ENCODE measurements around the gene ZNF888.

Gene ZNF888

DNA sequence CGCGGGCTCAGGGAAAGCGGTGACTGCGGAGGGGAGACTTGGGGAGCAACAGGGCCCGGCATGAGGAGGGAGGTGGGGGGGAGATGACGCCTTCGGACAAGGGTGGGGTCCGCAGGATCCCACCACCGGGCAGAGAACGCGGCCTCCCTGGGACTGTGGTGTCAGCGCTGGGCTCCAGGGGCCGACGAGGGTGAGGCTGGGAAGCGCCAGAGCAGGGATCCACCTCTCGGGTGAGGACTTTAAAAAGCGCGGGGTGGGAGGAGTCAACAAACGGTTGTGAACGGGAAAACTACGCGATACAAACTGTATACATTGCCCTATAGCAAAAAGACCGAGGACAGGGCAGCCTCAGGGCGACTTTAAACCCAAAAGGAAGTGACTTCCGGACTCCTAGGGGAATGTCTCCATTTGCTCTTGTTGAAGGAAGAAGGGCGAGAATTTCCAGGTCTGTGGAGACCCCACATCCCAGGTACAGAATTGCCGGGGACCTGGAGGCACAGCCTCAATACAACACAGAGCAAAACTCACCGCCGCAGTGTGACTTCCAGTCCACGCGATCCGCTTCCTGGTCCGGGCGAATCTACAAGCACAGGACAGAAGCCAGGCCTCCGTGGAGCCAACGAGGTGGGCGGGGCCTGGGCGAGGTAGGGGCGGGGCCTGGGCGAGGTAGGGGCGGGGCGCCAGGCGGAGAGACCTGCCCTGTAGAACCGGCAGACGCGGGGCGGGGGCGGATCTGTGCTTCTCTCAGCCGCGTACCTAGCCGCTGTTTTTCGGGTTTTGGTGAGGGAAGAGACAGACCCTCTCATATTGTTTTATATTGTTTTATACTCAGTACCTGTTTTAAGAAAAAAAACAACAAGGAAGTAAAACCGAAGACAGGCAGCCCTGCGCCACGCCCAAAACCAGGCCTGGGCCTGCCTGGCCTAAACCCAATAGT is at the start of gene ZNF888:
Gene ZNF888, minus strand, starts transcription at position 588 of the 937 bp plus-strand sequence. CDS start 5,555 bp downstream, outside the sequence.
- no peaks in the 10 kb centered on the region for H3K36me3 ChIP-seq (ENCODE audit: control insufficient read depth, insufficient read depth, low read length)
- H3K27me3 ChIP-seq (ENCODE audit: control insufficient read depth, insufficient read depth, low read length), result no peaks in the 10 kb centered on the region
- H3K4me3 ChIP-seq (ENCODE audit: low read length), result peak within 1 kb of the TSS; percentile 97
- H3K27ac ChIP-seq (ENCODE audit: low read length), result no peak within 1 kb of the TSS
- H3K4me1 ChIP-seq (ENCODE audit: control insufficient read depth, insufficient read depth, low read length), result no peaks in the 10 kb centered on the region
- H3K9me3 ChIP-seq (ENCODE audit: control insufficient read depth, insufficient read depth, low read length), result no peaks in the 10 kb centered on the region
- WGBS (ENCODE audit: insufficient coverage, insufficient read length), result no CpG with 5 or more reads among the region's 55 CpGs
- DNase-seq (ENCODE audit: low read depth, low spot score), result no peak

DNA sequence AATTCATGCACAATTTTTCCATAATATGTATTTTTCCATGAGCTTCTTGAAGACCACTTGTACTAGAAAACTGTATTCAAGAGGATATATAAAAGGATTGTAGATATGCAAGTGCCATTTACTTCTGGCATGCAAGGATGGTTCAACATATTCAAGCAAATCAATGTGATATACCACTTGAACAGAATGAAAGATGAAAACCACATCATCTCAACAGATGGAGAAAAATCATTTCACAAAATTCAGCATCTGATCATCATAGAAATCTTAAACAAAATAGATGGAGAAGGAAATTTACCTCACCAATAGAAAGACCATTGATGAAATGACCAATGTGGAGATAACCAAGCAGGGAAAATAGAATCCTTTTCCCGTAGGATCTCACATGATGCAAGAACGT is 44.5 kb upstream of the ZNF888 start:
- no peak overlapping the region for H3K4me3 ChIP-seq (ENCODE audit: low read length)
- DNase-seq (ENCODE audit: low read depth, low spot score), result no peak
- no peaks in the 10 kb centered on the region for H3K36me3 ChIP-seq (ENCODE audit: control insufficient read depth, insufficient read depth, low read length)
- no peaks in the 10 kb centered on the region for H3K9me3 ChIP-seq (ENCODE audit: control insufficient read depth, insufficient read depth, low read length)
- WGBS (ENCODE audit: insufficient coverage, insufficient read length), result no CpG with 5 or more reads among the region's 2 CpGs
- H3K27ac ChIP-seq (ENCODE audit: low read length), result no peak overlapping the region
- no peaks in the 10 kb centered on the region for H3K27me3 ChIP-seq (ENCODE audit: control insufficient read depth, insufficient read depth, low read length)
- no peaks in the 10 kb centered on the region for H3K4me1 ChIP-seq (ENCODE audit: control insufficient read depth, insufficient read depth, low read length)

DNA sequence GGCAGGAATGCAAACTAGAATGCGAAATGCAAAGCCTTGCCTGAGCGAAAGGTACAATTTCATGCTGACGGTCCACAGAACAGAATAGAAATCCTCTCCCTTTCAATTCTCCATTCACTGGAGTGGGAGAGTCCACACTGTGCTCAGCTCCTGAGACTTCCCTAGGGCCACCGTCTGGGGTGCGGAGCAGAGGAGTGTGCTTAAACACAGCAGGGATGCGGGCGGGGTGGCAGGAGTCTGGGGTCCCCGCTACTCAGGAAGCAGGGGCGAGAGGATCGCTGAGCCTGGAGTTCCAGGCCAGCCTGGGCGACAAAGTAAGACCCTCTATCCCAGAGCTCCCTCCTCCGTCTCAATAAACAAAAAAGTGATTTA is 40.0 kb upstream of the ZNF888 start:
- Histone ChIP-seq H3K4me1 (ENCODE audit: control insufficient read depth, insufficient read depth, low read length) (peaks cover 2% of the 10 kb centered on the region; the same call in 1 of the 2 replicates), H3K27me3 (ENCODE audit: control insufficient read depth, insufficient read depth, low read length) (no peaks in the 10 kb centered on the region), H3K4me3 (ENCODE audit: low read length) (peak overlapping the region; percentile 46; the same call in 1 of the 2 replicates), H3K9me3 (ENCODE audit: control insufficient read depth, insufficient read depth, low read length) (no peaks in the 10 kb centered on the region), H3K27ac (ENCODE audit: low read length) (no peak overlapping the region), H3K36me3 (ENCODE audit: control insufficient read depth, insufficient read depth, low read length) (no peaks in the 10 kb centered on the region)
- no CpG with 5 or more reads among the region's 12 CpGs for WGBS (ENCODE audit: insufficient coverage, insufficient read length)
- no peak for DNase-seq (ENCODE audit: low read depth, low spot score)

DNA sequence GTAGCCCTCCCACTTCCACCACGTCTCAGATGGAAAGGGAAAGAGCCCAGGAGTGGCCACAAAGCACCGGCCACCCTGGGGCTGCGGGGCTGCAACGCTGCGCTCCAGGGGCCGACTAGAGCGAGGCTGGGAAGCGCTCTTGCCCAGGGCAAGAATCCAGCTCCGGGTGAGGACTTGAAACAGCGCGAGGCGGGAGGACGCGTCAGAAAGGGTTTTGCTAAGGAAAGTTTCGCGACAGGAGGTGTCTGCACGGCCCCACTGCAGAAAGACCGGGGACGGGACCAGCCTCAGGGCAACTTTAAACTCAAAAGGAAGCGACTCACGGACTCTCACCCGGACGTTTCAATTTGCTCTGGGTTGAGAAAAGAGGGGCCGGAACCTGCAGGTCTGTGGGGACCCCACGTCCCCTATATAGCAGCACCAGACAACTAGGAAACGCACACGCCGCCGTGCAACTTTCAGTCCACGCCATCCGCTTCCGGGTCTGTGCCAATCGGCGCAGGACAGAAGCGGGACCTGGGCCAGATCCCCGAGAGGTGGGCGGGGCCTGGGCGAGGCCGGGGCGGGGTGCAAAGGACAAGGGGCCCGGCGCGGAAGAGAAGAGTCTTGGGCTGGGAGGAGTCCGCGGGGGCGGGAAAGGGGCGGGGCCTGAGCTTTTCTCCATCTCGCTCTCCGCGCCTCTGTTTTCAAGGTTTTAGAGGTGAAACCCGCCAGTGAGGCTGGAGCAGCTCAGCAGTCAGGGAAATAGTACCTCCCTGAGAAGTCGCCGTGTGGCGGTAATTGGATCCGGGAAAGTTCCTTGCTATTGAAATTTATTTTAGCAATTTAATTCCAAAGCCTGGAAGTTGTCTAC is 39.4 kb upstream of the ZNF888 start, which contains the start of gene ZNF816:
Gene ZNF816, minus strand, starts transcription at position 488 of the 853 bp plus-strand sequence. CDS start 6,792 bp downstream, outside the sequence.
- Histone ChIP-seq H3K36me3 (ENCODE audit: control insufficient read depth, insufficient read depth, low read length) (no peaks in the 10 kb centered on the region), H3K4me3 (ENCODE audit: low read length) (peak within 1 kb of the TSS; percentile 96), H3K27me3 (ENCODE audit: control insufficient read depth, insufficient read depth, low read length) (no peaks in the 10 kb centered on the region), H3K9me3 (ENCODE audit: control insufficient read depth, insufficient read depth, low read length) (no peaks in the 10 kb centered on the region), H3K27ac (ENCODE audit: low read length) (no peak within 1 kb of the TSS), H3K4me1 (ENCODE audit: control insufficient read depth, insufficient read depth, low read length) (peaks cover 2% of the 10 kb centered on the region; the same call in 1 of the 2 replicates)
- WGBS (ENCODE audit: insufficient coverage, insufficient read length), result no CpG with 5 or more reads among the region's 55 CpGs
- peak; percentile 82 for DNase-seq (ENCODE audit: low read depth, low spot score)

DNA sequence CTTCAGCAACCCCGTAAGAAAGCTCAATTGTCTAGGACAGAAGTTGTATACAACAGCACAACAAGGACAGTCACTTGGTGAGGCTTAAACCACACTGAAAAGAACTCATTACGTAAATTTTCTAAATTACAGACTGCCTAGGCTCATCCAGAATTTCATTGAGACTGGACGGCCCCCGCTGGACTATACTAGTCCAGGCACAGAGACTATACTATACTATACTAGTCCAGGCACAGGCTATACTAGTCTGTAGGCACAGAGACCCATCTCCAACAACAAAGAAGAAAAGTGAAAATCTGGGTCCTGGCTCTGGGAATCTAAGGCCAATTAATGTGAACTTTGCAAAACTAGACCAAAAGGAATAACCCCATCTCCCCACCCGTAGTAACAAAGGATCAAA is 38.8 kb upstream of the ZNF888 start:
- H3K36me3 ChIP-seq (ENCODE audit: control insufficient read depth, insufficient read depth, low read length), result no peaks in the 10 kb centered on the region
- DNase-seq (ENCODE audit: low read depth, low spot score), result no peak
- peaks cover 2% of the 10 kb centered on the region; the same call in 1 of the 2 replicates for H3K4me1 ChIP-seq (ENCODE audit: control insufficient read depth, insufficient read depth, low read length)
- no peaks in the 10 kb centered on the region for H3K27me3 ChIP-seq (ENCODE audit: control insufficient read depth, insufficient read depth, low read length)
- H3K4me3 ChIP-seq (ENCODE audit: low read length), result peak overlapping the region; percentile 96
- no peaks in the 10 kb centered on the region for H3K9me3 ChIP-seq (ENCODE audit: control insufficient read depth, insufficient read depth, low read length)
- H3K27ac ChIP-seq (ENCODE audit: low read length), result no peak overlapping the region
- no CpG with 5 or more reads among the region's 5 CpGs for WGBS (ENCODE audit: insufficient coverage, insufficient read length)

DNA sequence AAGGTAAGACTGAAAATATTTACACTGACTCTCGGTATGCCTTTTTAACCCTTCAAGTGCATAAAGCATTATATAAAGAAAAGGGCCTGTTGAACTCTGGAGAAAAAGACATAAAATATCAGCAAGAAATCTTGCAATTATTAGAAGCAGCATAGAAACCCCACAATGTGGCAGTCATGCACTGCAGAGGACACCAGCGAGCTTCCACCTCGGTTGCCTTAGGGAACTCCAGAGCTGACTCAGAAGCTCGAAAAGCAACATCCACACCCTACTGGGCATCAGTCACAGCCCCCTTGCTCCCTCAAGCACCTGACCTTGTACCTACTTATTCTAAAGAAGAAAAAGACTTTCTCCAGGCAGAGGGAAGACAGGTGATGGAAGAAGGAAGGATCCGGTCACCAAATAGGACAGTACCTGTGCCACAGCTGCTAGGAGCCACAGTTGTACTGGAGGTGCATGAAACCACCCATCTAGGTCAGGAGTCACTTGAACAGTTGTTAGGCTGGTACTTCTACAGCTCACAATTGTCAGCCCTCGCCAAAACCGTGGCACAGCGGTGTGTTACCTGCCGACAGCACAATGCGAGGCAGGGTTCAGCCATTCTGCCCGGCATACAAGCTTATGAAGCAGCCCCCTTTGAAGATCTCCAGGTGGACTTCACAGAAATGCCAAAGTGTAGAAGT is 36.5 kb upstream of the ZNF888 start:
- Histone ChIP-seq H3K9me3 (ENCODE audit: control insufficient read depth, insufficient read depth, low read length) (no peaks in the 10 kb centered on the region), H3K4me1 (ENCODE audit: control insufficient read depth, insufficient read depth, low read length) (peaks cover 2% of the 10 kb centered on the region; the same call in 1 of the 2 replicates), H3K27me3 (ENCODE audit: control insufficient read depth, insufficient read depth, low read length) (no peaks in the 10 kb centered on the region), H3K4me3 (ENCODE audit: low read length) (no peak overlapping the region), H3K27ac (ENCODE audit: low read length) (no peak overlapping the region), H3K36me3 (ENCODE audit: control insufficient read depth, insufficient read depth, low read length) (no peaks in the 10 kb centered on the region)
- WGBS (ENCODE audit: insufficient coverage, insufficient read length), result no CpG with 5 or more reads among the region's 11 CpGs
- DNase-seq (ENCODE audit: low read depth, low spot score), result no peak

DNA sequence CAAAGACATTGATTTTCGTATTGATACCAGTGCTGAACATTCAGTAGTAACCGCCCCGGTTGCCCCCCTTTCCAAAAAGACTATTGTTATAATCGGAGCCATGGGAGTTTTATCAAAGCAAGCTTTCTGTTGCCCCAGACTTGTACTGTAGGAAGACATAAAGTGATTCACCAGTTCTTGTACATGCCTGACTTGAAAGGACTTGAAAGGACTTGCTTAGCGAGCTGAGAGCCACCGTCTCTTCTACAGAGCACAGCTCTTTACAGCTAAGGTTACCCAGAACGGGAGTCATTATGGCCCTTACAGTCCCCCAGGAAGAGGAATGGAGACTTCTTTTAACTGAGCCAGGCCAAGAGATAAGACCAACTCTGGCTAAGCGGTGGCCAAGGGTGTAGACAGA is 34.4 kb upstream of the ZNF888 start:
- Histone ChIP-seq H3K4me3 (ENCODE audit: low read length) (no peak overlapping the region), H3K27me3 (ENCODE audit: control insufficient read depth, insufficient read depth, low read length) (no peaks in the 10 kb centered on the region), H3K36me3 (ENCODE audit: control insufficient read depth, insufficient read depth, low read length) (no peaks in the 10 kb centered on the region), H3K9me3 (ENCODE audit: control insufficient read depth, insufficient read depth, low read length) (no peaks in the 10 kb centered on the region), H3K4me1 (ENCODE audit: control insufficient read depth, insufficient read depth, low read length) (peaks cover 2% of the 10 kb centered on the region; the same call in 1 of the 2 replicates), H3K27ac (ENCODE audit: low read length) (no peak overlapping the region)
- DNase-seq (ENCODE audit: low read depth, low spot score), result no peak
- no CpG with 5 or more reads among the region's 8 CpGs for WGBS (ENCODE audit: insufficient coverage, insufficient read length)

DNA sequence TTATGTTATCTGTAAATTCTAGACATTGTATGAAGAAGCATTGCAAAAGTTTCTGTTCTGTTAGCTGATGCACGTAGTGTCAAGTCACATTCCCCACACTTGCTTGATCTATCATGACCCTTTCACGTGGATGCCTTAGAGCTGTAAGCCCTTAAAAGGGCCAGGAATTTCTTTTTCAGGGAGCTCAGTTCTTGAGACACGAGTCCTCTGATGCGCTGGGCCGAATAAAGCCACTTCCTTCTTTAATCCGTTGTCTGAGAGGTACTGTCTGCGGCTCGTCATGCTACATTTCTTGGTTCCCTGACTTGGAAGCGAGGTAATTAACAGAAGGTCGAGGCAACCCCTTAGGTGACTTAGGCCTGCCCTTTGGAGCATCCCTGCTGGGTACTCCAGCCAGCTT is 33.7 kb upstream of the ZNF888 start:
- Histone ChIP-seq H3K36me3 (ENCODE audit: control insufficient read depth, insufficient read depth, low read length) (peaks cover 5% of the 10 kb centered on the region; the same call in 1 of the 2 replicates), H3K9me3 (ENCODE audit: control insufficient read depth, insufficient read depth, low read length) (no peaks in the 10 kb centered on the region)

DNA sequence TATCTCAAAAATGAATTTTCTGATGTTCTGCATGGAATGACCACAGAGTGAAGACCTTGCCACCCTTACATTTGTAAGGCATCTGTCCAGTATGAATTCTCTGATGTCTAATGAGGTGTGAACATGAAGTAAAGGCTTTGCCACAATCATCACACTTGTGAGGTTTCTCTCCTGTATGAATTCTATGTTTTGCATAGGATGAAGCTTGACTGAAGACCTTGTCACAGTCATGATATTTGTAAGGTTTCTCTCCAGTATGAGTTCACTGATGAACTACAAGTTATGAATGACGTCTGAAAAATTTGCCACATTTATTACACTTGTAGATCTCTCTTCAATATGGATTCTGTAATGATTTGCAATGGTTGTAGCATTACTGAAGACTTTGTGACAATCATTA is 26.2 kb upstream of the ZNF888 start:
- DNase-seq (ENCODE audit: low read depth, low spot score), result no peak
- Histone ChIP-seq H3K27ac (ENCODE audit: low read length) (no peak overlapping the region), H3K27me3 (ENCODE audit: control insufficient read depth, insufficient read depth, low read length) (no peaks in the 10 kb centered on the region), H3K36me3 (ENCODE audit: control insufficient read depth, insufficient read depth, low read length) (peaks cover 18% of the 10 kb centered on the region; the same call in 1 of the 2 replicates), H3K4me1 (ENCODE audit: control insufficient read depth, insufficient read depth, low read length) (0 out of 2 replicates have a peak, but pooled peaks cover 1% of the 10 kb centered on the region), H3K4me3 (ENCODE audit: low read length) (no peak overlapping the region), H3K9me3 (ENCODE audit: control insufficient read depth, insufficient read depth, low read length) (no peaks in the 10 kb centered on the region)
- WGBS (ENCODE audit: insufficient coverage, insufficient read length), result no CpG with 5 or more reads among the region's 1 CpG

More for the DNA sequence above, 33.7 kb upstream of the ZNF888 start:
- Histone ChIP-seq H3K4me1 (ENCODE audit: control insufficient read depth, insufficient read depth, low read length) (peaks cover 2% of the 10 kb centered on the region; the same call in 1 of the 2 replicates), H3K27me3 (ENCODE audit: control insufficient read depth, insufficient read depth, low read length) (no peaks in the 10 kb centered on the region), H3K27ac (ENCODE audit: low read length) (no peak overlapping the region), H3K4me3 (ENCODE audit: low read length) (no peak overlapping the region)
- WGBS (ENCODE audit: insufficient coverage, insufficient read length), result no CpG with 5 or more reads among the region's 10 CpGs
- DNase-seq (ENCODE audit: low read depth, low spot score), result no peak
